Fibroblast of lung (primary cell): Measurements from ENCODE around the gene SPTB.

ENCODE experiments used
- EZH2 ChIP-seq: IDR thresholded peaks from 2 replicates; pipeline ENCODE4 v1.5.1; 2012; ENCODE audit warnings: low read length, control low read depth, mild to moderate bottlenecking; ENCODE audit errors: missing control alignments
- TF ChIP-seq, protein P1 (sequence below), 2 donors: IDR thresholded peaks in 1 of 2; conservative IDR thresholded peaks in 1 of 2; 1 replicate in 1 of 2; 2 replicates in 1 of 2; pipeline ENCODE4 v1.5.1; 2011 to 2012; ENCODE audit warnings: low read length in 2 of 2, control low read depth in 1 of 2, inconsistent platforms in 1 of 2, low read depth in 1 of 2, mild to moderate bottlenecking in 1 of 2

DNA sequence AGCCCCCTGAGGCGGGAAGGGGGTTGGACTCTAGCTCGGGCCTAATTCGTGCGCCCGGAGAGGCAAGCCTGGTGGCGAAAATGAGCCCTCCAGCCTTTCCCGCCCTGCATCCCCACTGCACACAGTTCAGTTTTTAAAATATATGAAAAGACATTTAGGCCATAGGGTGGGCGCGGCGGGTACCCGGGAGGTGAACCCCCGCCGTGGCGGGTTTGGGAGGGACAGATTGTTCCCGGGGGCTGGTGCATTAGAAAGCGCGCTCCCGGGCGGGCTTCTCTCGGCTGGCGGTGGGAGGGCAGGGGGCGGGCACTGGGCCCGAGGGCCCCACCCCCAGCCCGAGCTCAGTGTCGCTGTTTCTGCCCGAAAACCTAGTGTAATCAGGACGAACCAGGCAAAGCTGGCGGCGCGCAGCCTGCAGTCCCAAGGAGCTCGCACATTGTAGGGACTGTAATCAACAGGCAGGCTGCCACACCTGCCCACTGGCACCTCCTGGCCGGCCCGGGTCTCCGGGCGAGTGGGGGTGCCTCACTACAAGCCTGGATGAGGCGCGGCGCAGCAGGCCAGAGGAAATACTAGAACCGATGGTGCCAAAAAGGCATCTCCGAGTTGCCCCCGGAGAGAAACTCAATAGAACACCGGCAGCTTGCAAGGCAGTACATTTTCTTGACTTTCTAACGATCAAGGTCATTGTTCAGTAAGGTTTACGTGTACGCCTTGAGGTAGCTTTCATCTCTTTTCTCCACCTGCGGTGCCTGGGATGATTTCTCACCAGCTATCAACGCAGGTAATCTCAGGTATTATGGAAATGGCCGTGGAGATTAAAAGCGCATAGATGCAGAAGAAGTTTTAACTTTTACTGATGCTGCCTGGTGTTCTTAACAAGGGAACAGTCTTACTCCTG, 764 bp upstream of the SPTB start:
- TF ChIP-seq, protein P1, sequence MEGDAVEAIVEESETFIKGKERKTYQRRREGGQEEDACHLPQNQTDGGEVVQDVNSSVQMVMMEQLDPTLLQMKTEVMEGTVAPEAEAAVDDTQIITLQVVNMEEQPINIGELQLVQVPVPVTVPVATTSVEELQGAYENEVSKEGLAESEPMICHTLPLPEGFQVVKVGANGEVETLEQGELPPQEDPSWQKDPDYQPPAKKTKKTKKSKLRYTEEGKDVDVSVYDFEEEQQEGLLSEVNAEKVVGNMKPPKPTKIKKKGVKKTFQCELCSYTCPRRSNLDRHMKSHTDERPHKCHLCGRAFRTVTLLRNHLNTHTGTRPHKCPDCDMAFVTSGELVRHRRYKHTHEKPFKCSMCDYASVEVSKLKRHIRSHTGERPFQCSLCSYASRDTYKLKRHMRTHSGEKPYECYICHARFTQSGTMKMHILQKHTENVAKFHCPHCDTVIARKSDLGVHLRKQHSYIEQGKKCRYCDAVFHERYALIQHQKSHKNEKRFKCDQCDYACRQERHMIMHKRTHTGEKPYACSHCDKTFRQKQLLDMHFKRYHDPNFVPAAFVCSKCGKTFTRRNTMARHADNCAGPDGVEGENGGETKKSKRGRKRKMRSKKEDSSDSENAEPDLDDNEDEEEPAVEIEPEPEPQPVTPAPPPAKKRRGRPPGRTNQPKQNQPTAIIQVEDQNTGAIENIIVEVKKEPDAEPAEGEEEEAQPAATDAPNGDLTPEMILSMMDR (conservative IDR thresholded peaks at IDR 0.05 in 1 of 2, IDR thresholded peaks at IDR 0.05 in 1 of 2; ENCODE audit: low read depth in 1 of 2, low read length in 2 of 2), result no peak
- TF ChIP-seq EZH2, result peak; percentile 75
